Hepatocyte (in vitro differentiated cells): ENCODE data around the gene ETV6. TPM values are rescaled to one million over a fixed set of nuclear protein-coding genes. Genes with fewer than 3 reads are reported as not detected.

ENCODE experiments used
- DNase-seq: peaks from one replicate; pipeline ENCODE4 v3.0.0-alpha.2; 2016; ENCODE audit warnings: low spot score
- H2AFZ ChIP-seq: fragments of 200-600 bp; sonication (generic); 2 replicates; pipeline ENCODE4 v1.6.0; 2016; ENCODE audit warnings: antibody characterized with exemption, mild to moderate bottlenecking
- H3K27ac ChIP-seq: fragments of 200-600 bp; sonication (generic); 2 replicates; pipeline ENCODE4 v1.5.1; 2016; ENCODE audit warnings: mild to moderate bottlenecking
- H3K27me3 ChIP-seq: fragments of 200-600 bp; sonication (generic); 2 replicates; pipeline ENCODE4 v1.6.1; 2016
- H3K36me3 ChIP-seq: fragments of 200-600 bp; sonication (generic); replicated peaks from 2 replicates; pipeline ENCODE4 v1.5.1; 2016; ENCODE audit warnings: low read depth; ENCODE audit not compliant: insufficient read depth
- H3K4me1 ChIP-seq: fragments of 200-600 bp; sonication (generic); 2 replicates; pipeline ENCODE4 v1.5.1; 2016; ENCODE audit warnings: mild to moderate bottlenecking, moderate library complexity; ENCODE audit not compliant: insufficient read depth
- H3K4me2 ChIP-seq: fragments of 200-600 bp; sonication (generic); 2 replicates; pipeline ENCODE4 v1.6.0; 2016
- H3K4me3 ChIP-seq: fragments of 200-600 bp; sonication (generic); 2 replicates; pipeline ENCODE4 v1.5.1; 2016; ENCODE audit warnings: mild to moderate bottlenecking
- H3K79me2 ChIP-seq: fragments of 200-600 bp; sonication (generic); 2 replicates; pipeline ENCODE4 v1.6.0; 2017; ENCODE audit warnings: mild to moderate bottlenecking
- H3K9me2 ChIP-seq: fragments of 200-600 bp; sonication (generic); replicated peaks from 2 replicates; pipeline ENCODE4 v1.6.0; 2017; ENCODE audit warnings: mild to moderate bottlenecking; ENCODE audit not compliant: insufficient read depth
- H3K9me3 ChIP-seq: fragments of 200-600 bp; sonication (generic); 2 replicates; pipeline ENCODE4 v1.5.1; 2016; ENCODE audit warnings: low read depth, mild to moderate bottlenecking
- H4K20me1 ChIP-seq: fragments of 200-600 bp; sonication (generic); 2 replicates; pipeline ENCODE4 v1.6.0; 2016; ENCODE audit warnings: mild to moderate bottlenecking; ENCODE audit not compliant: insufficient read depth, poor library complexity, severe bottlenecking
- EZH2 ChIP-seq: fragments of 200-600 bp; sonication (generic); IDR thresholded peaks from 2 replicates; pipeline ENCODE4 v1.6.1; 2016; ENCODE audit warnings: antibody characterized with exemption, mild to moderate bottlenecking, borderline replicate concordance
- EZH2phosphoT487 ChIP-seq: fragments of 200-600 bp; sonication (generic); IDR thresholded peaks from one replicate; pipeline ENCODE4 v1.6.1; 2018; ENCODE audit warnings: antibody characterized with exemption, mild to moderate bottlenecking, low read depth, moderate library complexity; ENCODE audit not compliant: unreplicated experiment, severe bottlenecking
- WGBS: methylation state at CpG from one replicate; pipeline ENCODE4 v1.1.6; 2016; ENCODE audit warnings: low lambda C conversion rate; ENCODE audit errors: missing lambda C conversion rate; 5-methylcytosine and 5-hydroxymethylcytosine counted together
- polyA plus RNA-seq: library from polyadenylated mRNA; unstranded; fragments of >200 nt; fragmentation: Nextera tagmentation; extraction: Ambion mirVana; gene quantifications from 2 replicates; pipeline ENCODE4 v1.2.1, GENCODE V29; 2016
- total RNA-seq: library from RNA; depleted of rRNA; stranded (reverse); fragments of >200 nt; gene quantifications from 2 replicates; pipeline ENCODE4 v1.2.3, GENCODE V29; 2014
- TF ChIP-seq, protein P1 (sequence below): fragments of 200-600 bp; sonication (generic); IDR thresholded peaks from 2 replicates; pipeline ENCODE4 v1.5.1; 2016; ENCODE audit warnings: antibody characterized with exemption, mild to moderate bottlenecking; ENCODE audit not compliant: poor library complexity

Gene ETV6
- total and polyA plus RNA-seq, 2 experiments from 2014 or later = 8.0 to 9.7 TPM

DNA sequence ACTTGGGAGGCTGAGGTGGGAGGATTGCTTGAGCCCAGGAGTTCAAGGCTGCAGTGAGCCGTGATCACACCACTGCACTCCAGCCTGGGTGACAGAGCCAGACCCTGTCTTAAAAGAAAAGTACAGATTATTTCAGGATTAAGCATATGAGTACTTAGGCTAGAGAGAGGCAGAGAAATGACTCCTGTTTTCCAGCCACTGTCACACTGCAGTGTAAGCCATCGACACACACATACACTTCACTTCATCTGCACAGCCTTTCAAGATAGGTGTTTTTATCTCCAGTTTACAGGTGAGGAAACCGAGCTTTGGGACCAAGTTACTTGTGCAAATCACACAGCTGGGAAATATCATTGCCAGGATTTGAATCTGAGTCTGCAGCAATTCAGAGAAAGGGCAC lies 77.2 kb downstream of the ETV6 start:
- Histone ChIP-seq H3K27ac (no peak overlapping the region), H3K4me2 (no peak overlapping the region), H3K4me1 (peaks cover 28% of the 10 kb centered on the region), H3K79me2 (peaks cover 63% of the 10 kb centered on the region), H4K20me1 (no peaks in the 10 kb centered on the region), H3K27me3 (no peaks in the 10 kb centered on the region), H2AFZ (no peak overlapping the region), H3K4me3 (no peak overlapping the region), H3K36me3 (no peaks in the 10 kb centered on the region), H3K9me3 (no peaks in the 10 kb centered on the region), H3K9me2 (no peaks in the 10 kb centered on the region)
- DNase-seq = no peak
- TF ChIP-seq EZH2 (no peak), EZH2phosphoT487 (no peak)
- TF ChIP-seq, protein P1, sequence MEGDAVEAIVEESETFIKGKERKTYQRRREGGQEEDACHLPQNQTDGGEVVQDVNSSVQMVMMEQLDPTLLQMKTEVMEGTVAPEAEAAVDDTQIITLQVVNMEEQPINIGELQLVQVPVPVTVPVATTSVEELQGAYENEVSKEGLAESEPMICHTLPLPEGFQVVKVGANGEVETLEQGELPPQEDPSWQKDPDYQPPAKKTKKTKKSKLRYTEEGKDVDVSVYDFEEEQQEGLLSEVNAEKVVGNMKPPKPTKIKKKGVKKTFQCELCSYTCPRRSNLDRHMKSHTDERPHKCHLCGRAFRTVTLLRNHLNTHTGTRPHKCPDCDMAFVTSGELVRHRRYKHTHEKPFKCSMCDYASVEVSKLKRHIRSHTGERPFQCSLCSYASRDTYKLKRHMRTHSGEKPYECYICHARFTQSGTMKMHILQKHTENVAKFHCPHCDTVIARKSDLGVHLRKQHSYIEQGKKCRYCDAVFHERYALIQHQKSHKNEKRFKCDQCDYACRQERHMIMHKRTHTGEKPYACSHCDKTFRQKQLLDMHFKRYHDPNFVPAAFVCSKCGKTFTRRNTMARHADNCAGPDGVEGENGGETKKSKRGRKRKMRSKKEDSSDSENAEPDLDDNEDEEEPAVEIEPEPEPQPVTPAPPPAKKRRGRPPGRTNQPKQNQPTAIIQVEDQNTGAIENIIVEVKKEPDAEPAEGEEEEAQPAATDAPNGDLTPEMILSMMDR = no peak
- WGBS = 95% methylated on average over 3 of the region's 3 CpGs

DNA sequence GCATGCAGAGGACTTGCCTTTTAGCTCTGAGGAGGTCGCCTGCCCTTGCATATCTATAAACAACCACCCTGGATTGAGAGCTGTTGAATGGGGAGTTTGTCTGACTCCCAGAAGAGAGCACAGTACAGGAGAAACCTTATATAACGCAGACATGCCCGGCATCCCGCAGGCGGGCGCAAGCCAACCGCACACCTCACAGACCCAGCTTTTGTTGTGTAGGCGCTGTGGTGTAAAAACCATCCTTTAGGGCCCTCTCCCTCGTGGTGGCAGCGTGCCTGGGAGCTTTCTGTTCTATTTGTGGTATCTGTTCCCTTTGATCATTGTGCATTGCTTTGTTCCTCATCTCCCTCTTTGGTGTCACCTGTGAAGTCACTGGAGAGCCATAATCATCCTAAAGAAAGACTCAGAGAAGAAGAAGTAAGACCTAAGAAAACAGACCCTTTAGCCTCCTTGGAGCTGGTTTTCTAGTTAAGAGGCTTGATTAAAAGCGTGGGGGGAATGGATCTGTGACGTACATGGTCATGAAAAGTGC lies 77.7 kb downstream of the ETV6 start:
- Histone ChIP-seq H3K9me2 (no peaks in the 10 kb centered on the region), H3K36me3 (no peaks in the 10 kb centered on the region), H3K79me2 (peaks cover 64% of the 10 kb centered on the region), H3K27me3 (no peaks in the 10 kb centered on the region), H4K20me1 (no peaks in the 10 kb centered on the region), H3K27ac (no peak overlapping the region), H3K4me2 (no peak overlapping the region), H3K4me1 (peaks cover 32% of the 10 kb centered on the region), H3K4me3 (no peak overlapping the region), H3K9me3 (no peaks in the 10 kb centered on the region), H2AFZ (no peak overlapping the region)
- no peak for TF ChIP-seq EZH2phosphoT487
- TF ChIP-seq, protein P1 = no peak
- TF ChIP-seq EZH2 = no peak
- DNase-seq = no peak
- WGBS = 92% methylated on average over 12 of the region's 12 CpGs

DNA sequence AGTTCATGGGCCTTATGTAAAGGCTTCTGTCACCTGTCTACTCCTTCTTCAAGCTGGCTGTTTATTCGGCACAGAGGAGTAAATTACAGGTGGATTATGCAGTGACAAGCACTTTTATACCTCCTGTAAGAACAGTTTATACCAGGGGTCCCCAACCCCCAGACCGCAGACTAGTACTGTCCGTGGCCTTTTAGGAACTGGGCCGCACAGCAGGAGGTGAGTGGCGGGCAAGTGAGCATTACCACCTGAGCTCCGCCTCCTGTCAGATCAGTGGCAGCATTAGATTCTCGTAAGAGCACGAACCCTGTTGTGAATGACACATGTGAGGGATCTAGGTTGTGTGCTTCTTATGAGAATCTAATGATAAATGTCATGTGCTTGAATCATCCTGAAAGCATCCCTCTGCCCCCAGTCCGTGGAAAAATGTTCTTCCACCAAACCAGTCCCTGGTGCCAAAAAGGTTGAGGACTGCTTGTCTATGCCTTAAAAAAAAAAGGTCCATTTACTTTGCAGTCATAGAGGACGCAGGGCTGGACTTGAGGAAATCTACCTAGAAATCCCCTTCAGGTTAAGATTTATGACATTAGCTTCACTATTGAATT lies 78.8 kb downstream of the ETV6 start:
- H3K4me2 ChIP-seq = no peak overlapping the region
- H3K4me1 ChIP-seq = peaks cover 32% of the 10 kb centered on the region
- H3K27me3 ChIP-seq = no peaks in the 10 kb centered on the region
- H3K79me2 ChIP-seq = peaks cover 64% of the 10 kb centered on the region
- no peaks in the 10 kb centered on the region for H3K9me3 ChIP-seq
- no peak for DNase-seq
- no peaks in the 10 kb centered on the region for H4K20me1 ChIP-seq
- TF ChIP-seq, protein P1 = no peak
- TF ChIP-seq EZH2phosphoT487 = no peak
- TF ChIP-seq EZH2 = no peak
- no peaks in the 10 kb centered on the region for H3K9me2 ChIP-seq
- WGBS = 93% methylated on average over 10 of the region's 10 CpGs
- H3K27ac ChIP-seq = peak overlapping the region; percentile 73
- H2AFZ ChIP-seq = no peak overlapping the region
- no peak overlapping the region for H3K4me3 ChIP-seq
- no peaks in the 10 kb centered on the region for H3K36me3 ChIP-seq
